NCI-H2081 treated with DMSO at 0.1 percent for 48 hours (cell line): ENCODE results near the gene RFLNA.

Experiments used
- DNase-seq: peaks from one replicate; lab custom pipeline; 2025; lab: John Stamatoyannopoulos, UW

RFLNA gene

GRCh38 chr12:124359671-124360581 lies 65.0 kb downstream of the RFLNA start:
- DNase-seq: peak; percentile 43

DNA sequence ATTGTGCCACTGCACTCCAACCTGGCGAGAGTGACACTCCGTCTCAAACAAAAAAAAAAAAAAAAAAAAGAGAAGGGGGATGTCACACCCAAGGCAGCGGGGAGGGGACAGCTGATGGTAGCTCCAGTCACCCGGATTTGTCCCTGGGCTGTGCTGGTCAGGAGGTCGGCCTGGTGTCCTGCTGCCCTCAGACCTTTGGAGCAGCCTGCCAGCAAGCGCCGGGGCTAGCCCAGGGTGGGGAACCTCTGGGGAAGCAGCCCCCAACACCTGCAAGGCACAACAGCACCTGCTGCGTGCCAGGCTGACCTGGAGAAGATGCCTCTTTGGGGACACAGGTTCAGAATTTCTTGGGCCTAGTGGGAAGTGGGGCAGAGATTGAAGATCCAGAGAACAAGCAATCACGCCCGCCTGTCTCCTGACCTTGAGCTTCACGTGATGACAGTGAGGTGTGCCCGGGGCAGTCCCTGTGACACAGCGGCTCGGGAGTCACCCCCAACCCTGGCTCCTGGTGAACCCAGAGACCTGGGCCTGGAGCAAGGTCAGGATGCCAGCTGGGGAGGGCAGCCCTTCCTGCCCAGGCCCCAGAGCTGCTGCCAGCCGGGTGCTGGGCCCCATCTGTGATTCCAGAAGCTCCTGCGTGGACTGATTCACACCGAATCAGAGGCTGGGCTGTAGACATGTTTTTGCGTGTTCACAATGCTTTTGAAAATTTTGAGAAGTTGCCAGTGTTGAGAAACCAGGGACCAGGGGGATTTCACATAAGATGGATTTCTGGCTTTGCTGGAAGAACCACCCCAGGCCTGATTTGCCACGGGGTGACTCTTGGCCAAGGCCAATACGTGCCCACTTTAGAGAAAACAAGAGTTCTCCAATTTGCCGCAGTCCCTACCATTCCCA lies 66.4 kb downstream of the RFLNA start:
- no peak for DNase-seq

DNA sequence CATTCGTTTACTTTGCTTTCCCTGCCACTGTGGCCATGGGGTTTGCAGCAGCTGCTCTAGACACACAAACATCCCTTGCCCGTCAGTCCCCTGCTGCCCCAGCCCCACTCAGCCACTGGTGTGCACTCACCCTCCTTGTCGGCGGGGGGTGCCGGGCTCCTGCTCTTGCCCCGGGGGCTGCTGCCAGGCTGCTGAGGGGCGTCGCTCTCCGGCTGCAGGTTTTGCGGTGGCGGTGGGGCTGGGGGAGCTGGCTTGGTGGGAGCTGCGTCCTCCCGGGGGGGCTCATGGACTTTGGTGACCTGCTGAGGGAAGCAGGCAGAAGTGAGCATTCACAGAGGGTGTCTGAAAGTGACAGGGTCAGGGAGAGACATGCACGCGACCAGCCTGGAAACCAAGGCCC lies 67.1 kb downstream of the RFLNA start:
- DNase-seq: no peak

DNA sequence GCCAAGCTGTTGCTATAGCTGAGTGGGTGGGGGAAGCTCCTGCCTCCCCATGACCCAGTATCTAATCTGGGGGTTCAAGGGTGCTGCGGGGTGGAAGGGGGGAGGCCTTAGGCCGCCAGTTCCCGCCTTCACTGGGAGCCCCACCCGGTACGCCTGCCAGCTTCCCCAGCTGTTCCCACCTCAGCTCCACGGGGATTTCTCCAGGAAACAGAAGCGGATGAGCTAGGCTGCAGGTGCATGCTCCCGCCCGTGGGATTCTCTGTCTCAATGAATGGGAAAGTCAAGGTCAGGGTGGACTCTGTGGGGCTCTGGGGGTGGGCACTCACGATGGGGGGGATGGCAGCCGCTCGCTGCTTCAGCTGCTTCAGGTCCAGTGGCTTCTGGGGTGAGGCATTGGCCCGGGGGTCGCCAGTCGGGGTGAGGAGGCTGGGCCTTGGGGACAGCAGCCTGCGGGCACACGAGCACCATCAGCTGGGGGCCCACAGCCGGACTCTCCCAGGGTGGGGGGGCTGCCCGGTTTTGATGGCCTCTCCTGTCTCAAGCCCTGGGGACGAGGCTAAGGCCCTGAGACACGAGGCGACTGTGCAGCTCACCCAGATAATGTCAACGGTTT lies 68.6 kb downstream of the RFLNA start:
- DNase-seq: no peak

DNA sequence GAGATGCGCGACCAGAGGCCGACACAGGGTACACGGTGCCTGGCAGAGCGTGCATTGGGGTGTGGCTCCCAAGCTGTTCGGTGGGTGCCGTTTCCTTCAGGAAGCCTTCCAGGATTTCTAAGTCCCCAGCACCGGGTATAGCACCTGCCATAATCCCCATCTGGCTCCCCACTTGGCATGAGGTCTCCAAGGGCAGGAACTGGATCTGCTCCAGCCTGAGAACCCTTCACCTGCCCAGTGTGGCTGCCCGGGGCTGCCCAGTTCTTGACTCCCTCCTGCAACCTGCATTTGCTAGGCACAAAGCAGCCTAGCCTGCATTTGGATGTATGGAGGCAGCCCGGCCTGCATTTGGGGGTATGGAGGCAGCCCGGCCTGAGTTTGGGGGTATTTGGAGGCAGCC lies 69.7 kb downstream of the RFLNA start:
- no peak for DNase-seq
